Cardiac fibroblast (primary cell): Measurements from ENCODE around the gene SPTBN2.

Experiments
- DNase-seq, 2 donors: peaks; one replicate each; pipeline versions ENCODE4 v3.0.0 to v3.0.0-alpha.2; 2010; ENCODE audit warnings: low read depth in 2 of 2
- H3K4me3 ChIP-seq, 2 donors: replicated peaks in 1 of 2; 1 replicate in 1 of 2; 2 replicates in 1 of 2; pipeline ENCODE4 v1.5.1; 2011; ENCODE audit warnings: low read depth in 2 of 2, low read length in 2 of 2, mild to moderate bottlenecking in 2 of 2, moderate library complexity in 1 of 2
- TF ChIP-seq, protein P1 (sequence below): IDR thresholded peaks from one replicate; pipeline ENCODE4 v1.5.1; 2011; ENCODE audit warnings: low read depth, mild to moderate bottlenecking, low read length, inconsistent platforms

Gene SPTBN2

GRCh38 chr11:66728693-66729385, at the start of gene SPTBN2:
SPTBN2 (minus strand) TSS chr11:66729216; CDS start chr11:66721240, 7,976 bp downstream.
- TF ChIP-seq, protein P1, sequence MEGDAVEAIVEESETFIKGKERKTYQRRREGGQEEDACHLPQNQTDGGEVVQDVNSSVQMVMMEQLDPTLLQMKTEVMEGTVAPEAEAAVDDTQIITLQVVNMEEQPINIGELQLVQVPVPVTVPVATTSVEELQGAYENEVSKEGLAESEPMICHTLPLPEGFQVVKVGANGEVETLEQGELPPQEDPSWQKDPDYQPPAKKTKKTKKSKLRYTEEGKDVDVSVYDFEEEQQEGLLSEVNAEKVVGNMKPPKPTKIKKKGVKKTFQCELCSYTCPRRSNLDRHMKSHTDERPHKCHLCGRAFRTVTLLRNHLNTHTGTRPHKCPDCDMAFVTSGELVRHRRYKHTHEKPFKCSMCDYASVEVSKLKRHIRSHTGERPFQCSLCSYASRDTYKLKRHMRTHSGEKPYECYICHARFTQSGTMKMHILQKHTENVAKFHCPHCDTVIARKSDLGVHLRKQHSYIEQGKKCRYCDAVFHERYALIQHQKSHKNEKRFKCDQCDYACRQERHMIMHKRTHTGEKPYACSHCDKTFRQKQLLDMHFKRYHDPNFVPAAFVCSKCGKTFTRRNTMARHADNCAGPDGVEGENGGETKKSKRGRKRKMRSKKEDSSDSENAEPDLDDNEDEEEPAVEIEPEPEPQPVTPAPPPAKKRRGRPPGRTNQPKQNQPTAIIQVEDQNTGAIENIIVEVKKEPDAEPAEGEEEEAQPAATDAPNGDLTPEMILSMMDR: no peak
- H3K4me3 ChIP-seq: peak within 1 kb of the TSS; percentile 14 to 21
- no peak for DNase-seq

- TF ChIP-seq, protein P1: no peak
- DNase-seq: peak in 1 of 2 donors; percentile 28
- no peak overlapping the region for H3K4me3 ChIP-seq
These were observed 39.8 kb upstream of the SPTBN2 start for GRCh38 chr11:66768818-66769217.

DNA sequence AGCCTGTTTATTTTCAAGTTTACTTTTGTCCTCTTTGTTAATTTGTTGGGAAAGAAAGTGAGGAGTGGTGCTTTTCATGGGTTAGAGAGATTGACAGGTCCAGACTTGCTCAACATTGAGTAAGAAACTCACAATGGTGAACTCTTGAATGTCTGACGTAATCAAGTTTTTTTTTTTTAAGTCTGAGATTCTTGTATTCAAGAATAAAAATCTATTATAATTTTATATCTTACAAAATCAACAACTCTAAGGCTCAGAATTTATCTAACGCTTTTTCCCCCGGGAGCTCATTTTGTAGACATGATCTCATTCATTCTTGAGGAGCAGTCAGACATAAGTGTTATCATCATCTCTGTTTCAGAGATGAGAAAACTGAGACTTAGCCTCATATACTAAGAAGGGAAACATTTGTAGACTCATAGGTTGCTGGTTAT, 39.1 kb upstream of the SPTBN2 start:
- TF ChIP-seq, protein P1: no peak
- peak; percentile 34 to 82 for DNase-seq
- H3K4me3 ChIP-seq: no peak overlapping the region

GRCh38 chr11:66767666-66768065, 38.6 kb upstream of the SPTBN2 start:
- no peak overlapping the region for H3K4me3 ChIP-seq
- no peak for DNase-seq
- TF ChIP-seq, protein P1: no peak

DNA sequence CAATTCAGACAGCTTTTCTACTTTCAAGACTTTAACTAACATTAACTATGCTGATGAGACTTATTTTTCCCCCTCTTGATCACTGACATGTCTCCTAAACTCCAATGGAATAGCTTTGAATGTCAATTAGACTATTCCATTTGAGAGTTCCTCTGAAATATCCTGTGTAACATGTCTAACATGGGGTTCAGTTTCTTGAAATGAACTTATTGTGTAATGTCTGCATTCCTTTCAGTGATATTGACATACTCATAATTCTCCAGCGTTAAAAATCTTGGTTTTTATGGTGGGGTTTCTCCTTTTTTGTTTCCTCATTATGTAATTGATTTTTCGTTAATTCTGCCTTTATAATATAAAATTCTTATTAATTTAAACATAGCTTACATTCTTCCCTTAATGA, 37.7 kb upstream of the SPTBN2 start:
- peak in 1 of 2 donors; percentile 9 for DNase-seq

DNA sequence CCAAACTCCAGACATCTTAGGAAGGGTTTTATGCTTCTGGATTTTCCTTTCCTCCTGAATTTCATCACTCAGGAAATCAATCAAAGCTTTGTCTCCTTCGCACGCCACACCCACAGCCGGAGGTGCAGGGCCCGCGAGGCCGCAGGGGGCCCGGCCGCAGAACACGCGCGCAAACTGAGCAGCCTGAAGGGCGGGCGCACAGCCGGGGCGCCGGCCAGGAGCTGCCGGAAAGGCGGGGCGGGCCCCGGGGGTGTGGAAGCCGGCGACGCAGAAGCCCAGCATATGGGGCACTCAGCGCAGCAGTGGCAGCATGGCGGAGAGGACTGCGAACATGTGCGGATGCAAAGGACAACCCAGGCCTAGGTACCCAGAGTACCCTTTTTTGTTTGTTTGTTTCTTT, 33.1 kb upstream of the SPTBN2 start:
- TF ChIP-seq, protein P1: no peak
- DNase-seq: no peak
- H3K4me3 ChIP-seq: no peak overlapping the region

More for the DNA sequence above, 37.7 kb upstream of the SPTBN2 start:
- no peak overlapping the region for H3K4me3 ChIP-seq
- TF ChIP-seq, protein P1: no peak
